HUES48 (cell line): ENCODE measurements around the gene HOXA13.

Experiments used
- H3K27ac ChIP-seq: one replicate; pipeline ENCODE4 v1.7.0; 2013; ENCODE audit warnings: low read depth, low read length, inconsistent platforms
- H3K27me3 ChIP-seq: 2 replicates; pipeline ENCODE4 v1.6.1; 2013; ENCODE audit warnings: mild to moderate bottlenecking, low read length; ENCODE audit not compliant: control insufficient read depth, insufficient read depth
- H3K36me3 ChIP-seq: 2 replicates; pipeline ENCODE4 v1.6.1; 2013; ENCODE audit warnings: low read length; ENCODE audit not compliant: control insufficient read depth, insufficient read depth
- H3K4me1 ChIP-seq: 2 replicates; pipeline ENCODE4 v1.6.1; 2013; ENCODE audit warnings: mild to moderate bottlenecking, low read length; ENCODE audit not compliant: control insufficient read depth, insufficient read depth
- H3K4me3 ChIP-seq: 2 replicates; pipeline ENCODE4 v1.5.1; 2013; ENCODE audit warnings: mild to moderate bottlenecking, low read depth, low read length
- H3K9ac ChIP-seq: 2 replicates; pipeline ENCODE4 v1.6.1; 2013; ENCODE audit warnings: mild to moderate bottlenecking, low read depth, low read length, moderate library complexity
- H3K9me3 ChIP-seq: 2 replicates; pipeline ENCODE4 v1.6.1; 2013; ENCODE audit warnings: low read length; ENCODE audit not compliant: control insufficient read depth, insufficient read depth

The HOXA13 gene

GRCh38 chr7:27175626-27176523 lies 24.0 kb downstream of the HOXA13 start:
- Histone ChIP-seq H3K36me3 (no peaks in the 10 kb centered on the region), H3K9ac (no peak overlapping the region), H3K4me1 (no peaks in the 10 kb centered on the region), H3K4me3 (no peak overlapping the region), H3K27me3 (peaks cover 100% of the 10 kb centered on the region), H3K27ac (no peak overlapping the region), H3K9me3 (no peaks in the 10 kb centered on the region)

- Histone ChIP-seq H3K36me3 (no peaks in the 10 kb centered on the region), H3K4me1 (no peaks in the 10 kb centered on the region), H3K9me3 (no peaks in the 10 kb centered on the region), H3K9ac (no peak overlapping the region), H3K27me3 (peaks cover 100% of the 10 kb centered on the region), H3K27ac (no peak overlapping the region), H3K4me3 (no peak overlapping the region)
Observed at GRCh38 chr7:27174874-27175625, 24.8 kb downstream of the HOXA13 start.

- no peak within 1 kb of the TSS for H3K4me3 ChIP-seq
- H3K27me3 ChIP-seq = peaks cover 100% of the 10 kb centered on the region
- no peak within 1 kb of the TSS for H3K27ac ChIP-seq
- no peaks in the 10 kb centered on the region for H3K4me1 ChIP-seq
- H3K9ac ChIP-seq = no peak within 1 kb of the TSS
- no peaks in the 10 kb centered on the region for H3K36me3 ChIP-seq
- H3K9me3 ChIP-seq = no peaks in the 10 kb centered on the region
Observed at GRCh38 chr7:27173956-27174873, 25.7 kb downstream of the HOXA13 start, which contains the start of gene HOXA10. Gene HOXA10 (minus strand): TSS chr7:27174320. CDS start chr7:27174306, 14 bp downstream.

GRCh38 chr7:27173511-27173955 lies 26.4 kb downstream of the HOXA13 start:
- Histone ChIP-seq H3K27ac (no peak overlapping the region), H3K4me3 (no peak overlapping the region), H3K4me1 (no peaks in the 10 kb centered on the region), H3K9me3 (no peaks in the 10 kb centered on the region), H3K36me3 (no peaks in the 10 kb centered on the region), H3K27me3 (peaks cover 100% of the 10 kb centered on the region), H3K9ac (no peak overlapping the region)

- no peaks in the 10 kb centered on the region for H3K9me3 ChIP-seq
- no peaks in the 10 kb centered on the region for H3K36me3 ChIP-seq
- H3K27me3 ChIP-seq = peaks cover 100% of the 10 kb centered on the region
- no peak overlapping the region for H3K9ac ChIP-seq
- no peak overlapping the region for H3K4me3 ChIP-seq
- H3K4me1 ChIP-seq = no peaks in the 10 kb centered on the region
- H3K27ac ChIP-seq = no peak overlapping the region
Observed at GRCh38 chr7:27172823-27173510, 26.9 kb downstream of the HOXA13 start.

- no peaks in the 10 kb centered on the region for H3K9me3 ChIP-seq
- no peak overlapping the region for H3K27ac ChIP-seq
- H3K9ac ChIP-seq = no peak overlapping the region
- H3K27me3 ChIP-seq = peaks cover 100% of the 10 kb centered on the region
- no peak overlapping the region for H3K4me3 ChIP-seq
- H3K4me1 ChIP-seq = no peaks in the 10 kb centered on the region
- H3K36me3 ChIP-seq = no peaks in the 10 kb centered on the region
Observed at GRCh38 chr7:27172315-27172774, 27.5 kb downstream of the HOXA13 start.

- Histone ChIP-seq H3K36me3 (no peaks in the 10 kb centered on the region), H3K9me3 (no peaks in the 10 kb centered on the region), H3K27me3 (peaks cover 100% of the 10 kb centered on the region), H3K27ac (no peak overlapping the region), H3K4me1 (no peaks in the 10 kb centered on the region), H3K4me3 (no peak overlapping the region), H3K9ac (no peak overlapping the region)
Observed at GRCh38 chr7:27171637-27172314, 28.1 kb downstream of the HOXA13 start.

GRCh38 chr7:27171325-27171636 lies 28.6 kb downstream of the HOXA13 start:
- no peaks in the 10 kb centered on the region for H3K9me3 ChIP-seq
- H3K36me3 ChIP-seq = no peaks in the 10 kb centered on the region
- no peak overlapping the region for H3K9ac ChIP-seq
- H3K27me3 ChIP-seq = peaks cover 100% of the 10 kb centered on the region
- no peak overlapping the region for H3K4me3 ChIP-seq
- H3K4me1 ChIP-seq = no peaks in the 10 kb centered on the region
- H3K27ac ChIP-seq = no peak overlapping the region

GRCh38 chr7:27170426-27171324 lies 29.2 kb downstream of the HOXA13 start:
- Histone ChIP-seq H3K9me3 (no peaks in the 10 kb centered on the region), H3K27ac (no peak overlapping the region), H3K36me3 (no peaks in the 10 kb centered on the region), H3K4me1 (no peaks in the 10 kb centered on the region), H3K9ac (no peak overlapping the region), H3K27me3 (peaks cover 100% of the 10 kb centered on the region), H3K4me3 (no peak overlapping the region)
